PC-9 (cell line): Measurements from ENCODE around the gene SPATA1. TPM values are rescaled to one million over a fixed set of nuclear protein-coding genes. Genes with fewer than 3 reads are reported as not detected.

Experiments
- BruUV-seq: library from RNA; stranded (reverse); fragments of 400-500 nt; replicated peaks from 2 replicates; lab custom pipeline; 2021; lab: Mats Ljungman, UMichigan
- CTCF ChIA-PET: fragments of 300-600 bp; sonication (Branson Sonifier 250); formaldehyde crosslinking; loops from one replicate; lab custom pipeline; 2022; ENCODE audit warnings: antibody characterized with exemption; lab: Charles Lee
- POLR2A ChIA-PET: fragments of 300-600 bp; sonication (Branson Sonifier 250); formaldehyde crosslinking; loops from one replicate; lab custom pipeline; 2022; ENCODE audit warnings: antibody characterized with exemption; ENCODE audit not compliant: unreplicated experiment; lab: Charles Lee
- DNase-seq, 2 experiments: peaks; one replicate each; pipeline versions ENCODE4 v3.0.0 to v3.0.0-alpha.2; 2015 to 2022; ENCODE audit warnings: mixed read lengths in 1 of 2
- H2AFZ ChIP-seq: fragments of 200-600 bp; sonication (generic); 2 replicates; pipeline ENCODE4 v1.8.1; 2017; ENCODE audit warnings: antibody characterized with exemption
- H3F3A ChIP-seq: fragments of 200-600 bp; sonication (generic); 2 replicates; pipeline ENCODE4 v1.8.1; 2017; ENCODE audit warnings: antibody characterized with exemption, mild to moderate bottlenecking, low read depth; ENCODE audit not compliant: insufficient read depth
- H3K27ac ChIP-seq: fragments of 200-600 bp; sonication (generic); 2 replicates; pipeline ENCODE4 v1.6.1; 2016; ENCODE audit warnings: mixed run types
- H3K27me3 ChIP-seq: fragments of 200-600 bp; sonication (generic); 2 replicates; pipeline ENCODE4 v1.6.1; 2016; ENCODE audit warnings: low read depth, mixed run types; ENCODE audit not compliant: insufficient read depth
- H3K36me3 ChIP-seq: fragments of 200-600 bp; sonication (generic); 2 replicates; pipeline ENCODE4 v1.6.1; 2016; ENCODE audit warnings: low read depth, mixed run types
- H3K4me1 ChIP-seq: fragments of 200-600 bp; sonication (generic); replicated peaks from 2 replicates; pipeline ENCODE4 v1.6.1; 2016; ENCODE audit warnings: mixed run types; ENCODE audit not compliant: insufficient read depth
- H3K4me2 ChIP-seq: fragments of 200-600 bp; sonication (generic); 2 replicates; pipeline ENCODE4 v1.6.1; 2017; ENCODE audit warnings: mixed run types
- H3K4me3 ChIP-seq: fragments of 200-600 bp; sonication (generic); 2 replicates; pipeline ENCODE4 v1.6.1; 2016; ENCODE audit warnings: mixed run types
- H3K79me2 ChIP-seq: fragments of 200-600 bp; sonication (generic); 2 replicates; pipeline ENCODE4 v1.6.1; 2017; ENCODE audit warnings: low read depth, mixed run types
- H3K9me2 ChIP-seq: fragments of 200-600 bp; sonication (generic); 2 replicates; pipeline ENCODE4 v1.8.1; 2017; ENCODE audit warnings: mild to moderate bottlenecking; ENCODE audit not compliant: insufficient read depth
- H3K9me3 ChIP-seq: fragments of 200-600 bp; sonication (generic); 2 replicates; pipeline ENCODE4 v1.8.1; 2016; ENCODE audit warnings: low read depth; ENCODE audit not compliant: insufficient read depth
- H4K20me1 ChIP-seq: fragments of 200-600 bp; sonication (generic); 2 replicates; pipeline ENCODE4 v1.8.1; 2017; ENCODE audit not compliant: insufficient read depth
- CTCF ChIP-seq: fragments of 200-600 bp; sonication (generic); conservative IDR thresholded peaks from 2 replicates; pipeline ENCODE4 v1.6.1; 2017; ENCODE audit warnings: mixed run types, antibody characterized with exemption, mild to moderate bottlenecking, moderate library complexity
- EZH2 ChIP-seq: fragments of 200-600 bp; sonication (generic); IDR thresholded peaks from 2 replicates; pipeline ENCODE4 v1.8.0; 2017; ENCODE audit warnings: antibody characterized with exemption, low read depth
- intact Hi-C: fragments of 100-400 bp; cut with micrococcal nuclease; formaldehyde crosslinking; loops from one replicate; pipeline ENCODE4 v1.10.0; 2022; ENCODE audit not compliant: unreplicated experiment
- total RNA-seq: library from RNA; stranded (reverse); gene quantifications from 2 replicates; pipeline ENCODE4 v1.2.3, GENCODE V29; 2021

The SPATA1 gene
- total RNA-seq, 1 experiment from 2014 or later = 1.9 TPM

DNA sequence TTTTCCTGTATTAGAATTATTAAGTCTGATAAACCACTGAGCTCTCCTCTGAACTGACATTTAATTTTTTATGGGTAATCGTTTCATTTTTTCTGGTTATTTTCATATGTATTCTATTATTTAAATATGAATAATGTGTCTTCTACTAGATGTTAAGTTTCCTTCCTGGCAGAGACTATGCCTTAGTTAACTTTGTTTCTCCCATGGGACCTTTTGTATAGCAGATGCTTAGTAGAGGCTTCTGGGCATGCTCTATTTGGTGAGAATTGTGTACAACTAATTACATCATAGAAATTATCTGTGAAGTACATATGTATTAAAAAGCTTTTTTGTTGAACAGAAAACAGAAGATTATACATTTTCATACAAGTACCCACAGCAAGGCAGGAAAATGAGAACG lies 44.6 kb downstream of the SPATA1 start:
- CTCF ChIA-PET = no interaction called here
- Histone ChIP-seq H3K9me2 (no peaks in the 10 kb centered on the region), H3K4me3 (no peak overlapping the region), H2AFZ (no peak overlapping the region), H3F3A (peaks cover 7% of the 10 kb centered on the region), H3K27ac (no peak overlapping the region), H3K27me3 (no peaks in the 10 kb centered on the region), H3K9me3 (no peaks in the 10 kb centered on the region), H3K4me2 (no peak overlapping the region), H3K79me2 (no peaks in the 10 kb centered on the region), H3K36me3 (no peaks in the 10 kb centered on the region), H4K20me1 (no peaks in the 10 kb centered on the region), H3K4me1 (no peaks in the 10 kb centered on the region)
- TF ChIP-seq EZH2 (no peak), CTCF (no peak)
- DNase-seq = no peak
- intact Hi-C loops = no loop called here
- POLR2A ChIA-PET = no interaction called here
- no TSS peak for BruUV-seq

- intact Hi-C loops = no loop called here
- H3K27ac ChIP-seq = no peak overlapping the region
- CTCF ChIA-PET = no interaction called here
- H3K9me2 ChIP-seq = no peaks in the 10 kb centered on the region
- H2AFZ ChIP-seq = no peak overlapping the region
- H3K36me3 ChIP-seq = peaks cover 20% of the 10 kb centered on the region
- peaks cover 21% of the 10 kb centered on the region for H3K4me1 ChIP-seq
- H3K27me3 ChIP-seq = no peaks in the 10 kb centered on the region
- H3K4me3 ChIP-seq = no peak overlapping the region
- H3K9me3 ChIP-seq = no peaks in the 10 kb centered on the region
- POLR2A ChIA-PET = no interaction called here
- no TSS peak for BruUV-seq
- H3K79me2 ChIP-seq = peaks cover 26% of the 10 kb centered on the region; the same call in 1 of the 2 replicates
- no peaks in the 10 kb centered on the region for H4K20me1 ChIP-seq
- TF ChIP-seq EZH2 (no peak), CTCF (no peak)
- no peak for DNase-seq
- H3F3A ChIP-seq = peaks cover 11% of the 10 kb centered on the region; the same call in 1 of the 2 replicates
- no peak overlapping the region for H3K4me2 ChIP-seq
Observed at GRCh38 chr1:84569216-84569615, 63.0 kb downstream of the SPATA1 start.

- Histone ChIP-seq H3K4me1 (peaks cover 26% of the 10 kb centered on the region), H3K9me2 (no peaks in the 10 kb centered on the region), H4K20me1 (no peaks in the 10 kb centered on the region), H3K27me3 (no peaks in the 10 kb centered on the region), H3K4me3 (no peak overlapping the region), H3K36me3 (peaks cover 11% of the 10 kb centered on the region), H3K9me3 (no peaks in the 10 kb centered on the region), H3F3A (peaks cover 11% of the 10 kb centered on the region; the same call in 1 of the 2 replicates), H3K79me2 (peaks cover 26% of the 10 kb centered on the region; the same call in 1 of the 2 replicates), H2AFZ (no peak overlapping the region), H3K4me2 (no peak overlapping the region), H3K27ac (no peak overlapping the region)
- intact Hi-C loops = loop anchor here (10.0 kb wide), 1 partner anchor 64 kb away; no protein-coding TSS in a partner anchor
- ChIA-PET POLR2A (no interaction called here), CTCF (no interaction called here)
- no TSS peak for BruUV-seq
- DNase-seq = no peak
- no peak for TF ChIP-seq CTCF
- TF ChIP-seq EZH2 = no peak
Observed at GRCh38 chr1:84570436-84571149, 64.4 kb downstream of the SPATA1 start.
